RWPE2 (cell line): ENCODE data around the gene HPSE2.

Experiments used
- ATAC-seq: fragments of 200-7000 bp; cut with Tn5 transposase; 3 replicates; pipeline ENCODE4 v1.9.1; 2021; ENCODE audit warnings: low read depth
- DNase-seq: peaks from one replicate; pipeline ENCODE4 v3.0.0-alpha.2; 2020; ENCODE audit warnings: low spot score
- H3K27ac ChIP-seq: fragments of 450-650 bp; 2 replicates; pipeline ENCODE4 v1.5.1; 2017; ENCODE audit warnings: mild to moderate bottlenecking; ENCODE audit not compliant: poor library complexity, severe bottlenecking
- H3K27me3 ChIP-seq: fragments of 250-450 bp; sonication (Bioruptor Pico); 2 replicates; pipeline ENCODE4 v1.5.1; 2021; ENCODE audit warnings: mild to moderate bottlenecking, moderate library complexity; ENCODE audit not compliant: insufficient read depth, poor library complexity, severe bottlenecking
- H3K36me3 ChIP-seq: fragments of 250-450 bp; sonication (Bioruptor Pico); 2 replicates; pipeline ENCODE4 v1.5.1; 2020; ENCODE audit warnings: low read depth, mild to moderate bottlenecking, moderate library complexity
- H3K4me1 ChIP-seq: fragments of 250-450 bp; sonication (Bioruptor Pico); 2 replicates; pipeline ENCODE4 v1.5.1; 2021; ENCODE audit warnings: mild to moderate bottlenecking, moderate library complexity; ENCODE audit not compliant: insufficient read depth, poor library complexity, severe bottlenecking
- H3K4me3 ChIP-seq: fragments of 250-450 bp; sonication (Bioruptor Pico); 2 replicates; pipeline ENCODE4 v1.5.1; 2021; ENCODE audit warnings: mild to moderate bottlenecking, moderate library complexity; ENCODE audit not compliant: severe bottlenecking
- H3K9me3 ChIP-seq: fragments of 250-450 bp; sonication (Bioruptor Pico); 2 replicates; pipeline ENCODE4 v1.5.1; 2021; ENCODE audit warnings: mild to moderate bottlenecking, moderate library complexity; ENCODE audit not compliant: severe bottlenecking
- TF ChIP-seq, protein P1 (sequence below): fragments of 450-650 bp; IDR thresholded peaks from one replicate; pipeline ENCODE4 v1.5.1; 2017; ENCODE audit warnings: mild to moderate bottlenecking, moderate library complexity; ENCODE audit not compliant: poor library complexity, severe bottlenecking

The HPSE2 gene

DNA sequence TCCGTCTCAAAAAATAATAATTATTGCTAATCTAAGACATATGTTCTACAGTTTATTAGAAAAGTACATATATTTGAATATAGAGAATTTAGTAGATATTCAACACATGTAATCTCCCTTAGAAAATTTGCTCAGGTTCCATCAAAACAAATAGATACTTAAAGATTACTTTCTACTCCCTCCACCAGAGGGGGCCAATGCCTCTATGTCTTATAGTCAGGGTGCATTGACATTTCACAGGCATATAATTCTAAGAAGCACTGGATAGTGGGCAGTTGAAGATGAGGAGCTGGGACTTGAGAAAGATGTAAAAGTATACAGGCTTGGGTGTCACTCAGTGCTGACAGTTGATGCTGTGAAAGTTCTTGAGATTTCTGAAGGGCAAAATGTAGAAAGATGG is 487.4 kb downstream of the HPSE2 start:
- Histone ChIP-seq H3K9me3 (no peaks in the 10 kb centered on the region), H3K27me3 (no peaks in the 10 kb centered on the region), H3K36me3 (no peaks in the 10 kb centered on the region), H3K4me3 (no peak overlapping the region), H3K27ac (no peak overlapping the region), H3K4me1 (no peaks in the 10 kb centered on the region)
- DNase-seq, result no peak
- TF ChIP-seq, protein P1, sequence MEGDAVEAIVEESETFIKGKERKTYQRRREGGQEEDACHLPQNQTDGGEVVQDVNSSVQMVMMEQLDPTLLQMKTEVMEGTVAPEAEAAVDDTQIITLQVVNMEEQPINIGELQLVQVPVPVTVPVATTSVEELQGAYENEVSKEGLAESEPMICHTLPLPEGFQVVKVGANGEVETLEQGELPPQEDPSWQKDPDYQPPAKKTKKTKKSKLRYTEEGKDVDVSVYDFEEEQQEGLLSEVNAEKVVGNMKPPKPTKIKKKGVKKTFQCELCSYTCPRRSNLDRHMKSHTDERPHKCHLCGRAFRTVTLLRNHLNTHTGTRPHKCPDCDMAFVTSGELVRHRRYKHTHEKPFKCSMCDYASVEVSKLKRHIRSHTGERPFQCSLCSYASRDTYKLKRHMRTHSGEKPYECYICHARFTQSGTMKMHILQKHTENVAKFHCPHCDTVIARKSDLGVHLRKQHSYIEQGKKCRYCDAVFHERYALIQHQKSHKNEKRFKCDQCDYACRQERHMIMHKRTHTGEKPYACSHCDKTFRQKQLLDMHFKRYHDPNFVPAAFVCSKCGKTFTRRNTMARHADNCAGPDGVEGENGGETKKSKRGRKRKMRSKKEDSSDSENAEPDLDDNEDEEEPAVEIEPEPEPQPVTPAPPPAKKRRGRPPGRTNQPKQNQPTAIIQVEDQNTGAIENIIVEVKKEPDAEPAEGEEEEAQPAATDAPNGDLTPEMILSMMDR, result peak; percentile 46
- no peak; the same call in 2 of the 3 replicates for ATAC-seq

DNA sequence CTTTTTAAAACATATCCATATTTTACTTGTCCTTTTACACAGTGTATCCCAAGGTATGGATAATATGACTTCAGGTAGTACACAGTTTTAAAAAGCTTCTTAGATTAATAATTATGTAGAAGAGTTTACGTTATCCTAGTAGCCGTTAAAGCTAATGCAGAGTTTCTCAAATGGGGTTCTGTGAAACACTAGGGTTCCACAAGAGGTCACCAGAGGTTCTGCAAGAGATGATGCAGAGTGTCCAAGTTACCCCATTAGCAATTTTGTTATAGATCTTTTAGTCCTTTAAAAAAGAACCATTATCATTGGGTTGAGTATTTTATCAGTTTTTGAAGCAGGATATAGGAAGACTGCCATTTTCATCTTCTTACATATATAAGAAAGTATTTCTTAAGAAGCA is 490.0 kb downstream of the HPSE2 start:
- TF ChIP-seq, protein P1, result peak; percentile 16
- Histone ChIP-seq H3K27ac (no peak overlapping the region), H3K27me3 (no peaks in the 10 kb centered on the region), H3K9me3 (no peaks in the 10 kb centered on the region), H3K4me3 (no peak overlapping the region), H3K36me3 (no peaks in the 10 kb centered on the region), H3K4me1 (no peaks in the 10 kb centered on the region)
- DNase-seq, result no peak
- ATAC-seq, result no peak

DNA sequence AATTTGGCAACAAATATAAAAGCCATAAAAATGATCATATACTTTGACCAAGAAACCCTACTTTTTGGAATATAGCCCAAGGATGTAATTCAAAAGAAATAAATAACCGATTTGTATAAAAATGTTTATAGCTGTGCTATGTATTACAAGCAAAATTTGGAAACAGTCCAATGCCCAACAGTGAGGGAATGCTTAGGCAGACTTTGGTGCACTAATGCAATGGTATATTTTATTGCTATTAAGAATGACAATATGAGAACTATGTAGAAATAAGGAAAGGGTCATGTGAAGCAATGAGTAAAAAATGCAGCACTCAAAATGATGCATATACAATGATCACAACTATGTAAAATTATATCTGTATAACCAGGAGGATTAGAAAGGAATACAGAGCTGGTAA is 515.1 kb downstream of the HPSE2 start:
- no peak for DNase-seq

DNA sequence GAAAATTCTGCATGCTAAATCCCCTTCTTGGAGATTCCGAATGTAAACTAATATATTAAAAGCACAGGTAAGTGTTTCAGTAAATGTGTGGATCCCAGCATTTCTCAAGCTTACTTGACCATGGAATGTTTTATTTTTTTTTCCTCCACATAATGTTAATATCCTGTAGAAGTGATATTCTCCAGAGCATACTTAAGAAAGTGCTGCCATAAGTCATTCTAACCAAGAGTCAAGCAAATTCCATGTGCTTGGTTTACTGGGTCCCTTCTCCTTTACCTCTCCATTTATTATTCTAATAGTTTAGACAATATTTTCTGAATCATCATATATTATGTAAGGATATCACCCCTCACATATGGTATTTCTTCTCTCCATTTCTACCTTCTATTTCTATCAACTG is 522.1 kb downstream of the HPSE2 start:
- Histone ChIP-seq H3K27me3 (no peaks in the 10 kb centered on the region), H3K36me3 (no peaks in the 10 kb centered on the region), H3K4me3 (no peak overlapping the region), H3K27ac (no peak overlapping the region), H3K9me3 (no peaks in the 10 kb centered on the region), H3K4me1 (no peaks in the 10 kb centered on the region)
- TF ChIP-seq, protein P1, result no peak
- ATAC-seq, result no peak
- DNase-seq, result no peak

More for the DNA sequence above, 515.1 kb downstream of the HPSE2 start:
- H3K27ac ChIP-seq, result no peak overlapping the region
- H3K4me1 ChIP-seq, result no peaks in the 10 kb centered on the region
- ATAC-seq, result no peak
- H3K4me3 ChIP-seq, result no peak overlapping the region
- H3K36me3 ChIP-seq, result no peaks in the 10 kb centered on the region
- H3K9me3 ChIP-seq, result no peaks in the 10 kb centered on the region
- TF ChIP-seq, protein P1, result no peak
- H3K27me3 ChIP-seq, result no peaks in the 10 kb centered on the region

DNA sequence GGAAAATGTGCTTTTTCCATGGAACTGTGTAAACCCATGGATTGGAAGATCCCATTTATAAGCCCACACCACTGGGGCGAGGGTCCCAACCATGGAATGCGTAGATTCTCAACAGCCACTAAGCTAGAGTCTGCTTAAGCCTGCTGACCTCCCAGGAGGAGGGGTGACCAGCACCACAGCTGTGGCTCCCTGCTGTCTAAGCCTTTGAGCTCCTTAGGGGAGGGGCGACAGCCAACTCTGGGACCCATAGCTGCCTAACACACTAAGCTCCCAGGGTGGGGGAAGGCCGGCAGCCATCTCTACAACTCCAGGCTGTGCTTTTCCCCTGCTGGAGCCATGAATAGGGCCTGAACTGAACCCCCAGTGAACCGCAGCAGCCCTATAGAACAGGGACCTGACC is 539.1 kb downstream of the HPSE2 start:
- H3K4me1 ChIP-seq, result no peaks in the 10 kb centered on the region
- H3K27me3 ChIP-seq, result no peaks in the 10 kb centered on the region
- no peak overlapping the region for H3K4me3 ChIP-seq
- DNase-seq, result no peak
- ATAC-seq, result no peak
- no peaks in the 10 kb centered on the region for H3K9me3 ChIP-seq
- H3K36me3 ChIP-seq, result no peaks in the 10 kb centered on the region
- no peak overlapping the region for H3K27ac ChIP-seq
- TF ChIP-seq, protein P1, result no peak
